Stimulated activated CD8-positive, alpha-beta memory T cell treated with anti-CD3 and anti-CD28 coated beads, Interleukin-7, amount 100 ng/mL, for 48 hours (primary cell): ENCODE data around the gene ADM.

ENCODE experiments used
- DNase-seq, 2 donors: peaks; one replicate each; pipeline ENCODE4 v3.0.0-alpha.2; 2020; ENCODE audit warnings: low read depth in 1 of 2; ENCODE audit errors: extremely low read depth in 1 of 2

The ADM gene

GRCh38 chr11:10289765-10290380, 15.0 kb upstream of the ADM start:
- DNase-seq: no peak

- DNase-seq: no peak
These were observed 12.9 kb upstream of the ADM start for GRCh38 chr11:10291801-10292638.

GRCh38 chr11:10293423-10294289, 11.2 kb upstream of the ADM start, which contains the start of gene SBF2:
SBF2 (minus strand) TSS chr11:10294219; CDS start chr11:10294069, 150 bp downstream.
- DNase-seq: peak in 1 of 2 donors; percentile 57

- DNase-seq: no peak
These were observed 10.5 kb upstream of the ADM start for GRCh38 chr11:10294290-10294953.

- no peak for DNase-seq
These were observed 9.6 kb upstream of the ADM start for GRCh38 chr11:10295064-10295901.

GRCh38 chr11:10298342-10298741, 6.5 kb upstream of the ADM start:
- DNase-seq: no peak

- DNase-seq: no peak
These were observed 3.1 kb upstream of the ADM start for GRCh38 chr11:10301656-10302358.

GRCh38 chr11:10302359-10302743, 2.5 kb upstream of the ADM start:
- no peak for DNase-seq

GRCh38 chr11:10302744-10303557, 1.9 kb upstream of the ADM start:
- DNase-seq: no peak

- no peak for DNase-seq
These were observed 1.1 kb upstream of the ADM start for GRCh38 chr11:10303558-10304363.

GRCh38 chr11:10305262-10305963, 540 bp downstream of the ADM start:
- DNase-seq: no peak

- DNase-seq: no peak
These were observed 1.4 kb downstream of the ADM start for GRCh38 chr11:10305964-10306918.

GRCh38 chr11:10307022-10307399, 2.1 kb downstream of the ADM start:
- no peak for DNase-seq

GRCh38 chr11:10307400-10308200, 2.7 kb downstream of the ADM start:
- peak; percentile 68 to 78 for DNase-seq
